DMS153 treated with DMSO at 0.1 percent for 48 hours (cell line): Measurements from ENCODE around the gene ATG7.
"Not testable (repeated sequence)": the region's sequence is repeated elsewhere in the genome, so short reads cannot be mapped to it uniquely, and the experiment has no call there.

Source experiments
- DNase-seq: peaks from one replicate; lab custom pipeline; 2025; ENCODE audit not compliant: unreplicated experiment; lab: John Stamatoyannopoulos, UW

Gene ATG7

DNA sequence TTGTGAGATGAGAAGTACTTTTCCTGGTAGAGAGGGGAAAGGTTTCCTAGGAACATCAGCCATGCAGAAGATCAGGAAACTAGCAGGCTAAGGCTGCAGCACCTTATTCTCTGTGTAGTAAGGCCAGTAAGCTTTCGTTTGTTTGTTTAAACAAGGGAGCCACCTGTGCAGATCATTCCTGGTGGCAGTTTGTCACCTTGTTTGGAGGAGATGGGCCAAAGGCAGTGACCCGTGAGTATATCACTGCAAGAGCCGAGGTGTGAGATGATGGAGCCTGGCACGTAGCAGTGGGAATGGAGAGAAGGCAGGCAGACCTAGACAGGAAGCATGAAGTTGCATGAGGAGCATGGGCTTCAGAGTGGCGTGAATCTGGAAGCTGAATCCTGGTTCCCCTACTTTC, 19.6 kb downstream of the ATG7 start:
- no peak for DNase-seq

DNA sequence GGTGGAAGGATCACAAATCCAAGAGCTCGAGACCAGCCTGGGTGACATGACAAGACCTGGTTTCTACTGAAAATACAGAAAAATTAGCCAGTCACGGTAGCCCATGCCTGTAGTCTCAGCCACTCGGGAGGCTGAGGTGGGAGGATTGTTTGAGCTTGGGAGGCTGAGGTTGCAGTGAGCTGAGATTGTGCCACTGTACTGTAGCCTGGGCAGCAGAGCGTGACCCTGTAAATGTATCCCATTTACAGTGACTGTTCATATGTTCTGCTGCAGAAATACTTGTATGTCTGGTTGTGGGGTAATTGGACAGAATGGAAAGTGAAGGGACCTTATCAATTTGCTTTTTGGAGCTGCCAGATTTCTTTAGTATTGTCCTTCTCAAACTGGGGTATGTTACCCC, 24.9 kb downstream of the ATG7 start:
- no peak for DNase-seq

DNA sequence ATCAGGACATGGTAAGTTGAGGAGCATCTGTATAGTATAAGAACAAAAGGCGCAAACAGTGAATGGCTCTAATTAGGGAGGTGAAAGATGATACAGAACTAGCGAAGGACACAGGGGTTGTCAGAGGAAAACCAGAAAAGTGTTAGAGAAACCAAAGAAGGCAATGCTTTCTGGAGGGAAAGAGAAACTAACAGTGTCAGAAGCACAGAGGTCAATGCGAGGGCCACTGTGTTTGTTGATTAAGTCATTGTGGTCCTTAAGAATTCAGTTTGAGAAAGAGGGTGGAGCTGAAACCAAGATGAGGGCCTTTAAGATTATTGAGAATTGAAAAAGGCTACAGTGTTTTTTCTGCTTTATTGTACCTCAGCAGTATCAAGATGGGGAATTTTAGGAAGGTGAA, 28.8 kb downstream of the ATG7 start:
- DNase-seq = no peak

DNA sequence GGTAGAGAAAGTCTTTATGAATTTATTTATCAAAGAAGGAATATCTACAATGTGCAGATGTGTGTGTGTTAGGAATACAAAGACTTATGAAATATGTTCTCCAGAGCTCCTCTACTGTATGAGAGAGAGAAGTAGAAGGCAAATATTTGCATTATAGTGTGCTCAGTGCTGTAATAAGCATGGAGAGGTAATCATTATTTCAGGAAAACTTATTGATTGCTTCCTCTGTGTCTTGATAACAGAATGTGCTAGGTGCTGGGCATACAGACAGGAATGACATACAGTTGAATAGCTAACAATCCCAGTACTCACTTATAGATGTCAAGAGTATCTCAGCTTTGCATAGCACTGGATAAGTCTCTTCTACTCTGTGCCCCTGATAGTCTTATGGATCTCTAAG, 30.2 kb downstream of the ATG7 start:
- DNase-seq = no peak

DNA sequence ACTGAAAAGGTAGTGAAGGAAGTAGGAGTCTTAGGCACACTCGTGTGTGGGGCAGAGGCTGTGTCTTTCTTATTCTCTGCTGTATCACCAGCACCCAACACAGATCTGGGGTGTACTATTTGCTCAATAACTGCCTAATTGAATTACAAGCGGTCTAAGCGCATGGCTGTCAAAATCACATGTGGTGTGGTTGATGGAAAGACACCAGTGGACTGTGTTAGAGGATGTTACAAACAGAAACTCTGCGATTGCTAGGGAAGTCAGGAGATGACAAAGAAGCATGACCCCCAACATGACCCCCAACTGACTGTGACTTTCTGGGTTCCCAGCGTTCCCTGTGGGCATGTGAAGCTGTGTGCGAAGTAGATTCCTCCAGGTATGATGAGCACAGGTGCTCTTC, 32.0 kb downstream of the ATG7 start:
- DNase-seq = no peak

DNA sequence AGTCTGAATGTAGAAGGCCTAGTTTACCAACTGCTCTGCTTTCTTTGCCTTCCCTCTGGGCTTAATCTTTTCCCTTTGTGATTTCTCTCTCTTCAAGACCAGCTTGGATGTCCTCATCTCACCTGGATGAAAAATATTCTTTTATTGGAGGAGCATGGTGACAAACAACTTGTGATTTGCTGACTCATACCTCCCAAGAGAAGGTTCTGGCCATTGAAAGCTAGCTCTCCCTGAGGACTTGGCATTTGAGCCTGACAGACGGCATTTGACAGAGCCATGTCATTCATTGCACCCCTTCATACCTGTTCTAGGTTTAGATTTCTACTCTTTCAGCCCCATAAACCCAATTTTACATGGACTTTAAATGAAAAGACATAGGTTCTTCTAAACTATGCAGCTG, 33.3 kb downstream of the ATG7 start:
- DNase-seq = no peak

DNA sequence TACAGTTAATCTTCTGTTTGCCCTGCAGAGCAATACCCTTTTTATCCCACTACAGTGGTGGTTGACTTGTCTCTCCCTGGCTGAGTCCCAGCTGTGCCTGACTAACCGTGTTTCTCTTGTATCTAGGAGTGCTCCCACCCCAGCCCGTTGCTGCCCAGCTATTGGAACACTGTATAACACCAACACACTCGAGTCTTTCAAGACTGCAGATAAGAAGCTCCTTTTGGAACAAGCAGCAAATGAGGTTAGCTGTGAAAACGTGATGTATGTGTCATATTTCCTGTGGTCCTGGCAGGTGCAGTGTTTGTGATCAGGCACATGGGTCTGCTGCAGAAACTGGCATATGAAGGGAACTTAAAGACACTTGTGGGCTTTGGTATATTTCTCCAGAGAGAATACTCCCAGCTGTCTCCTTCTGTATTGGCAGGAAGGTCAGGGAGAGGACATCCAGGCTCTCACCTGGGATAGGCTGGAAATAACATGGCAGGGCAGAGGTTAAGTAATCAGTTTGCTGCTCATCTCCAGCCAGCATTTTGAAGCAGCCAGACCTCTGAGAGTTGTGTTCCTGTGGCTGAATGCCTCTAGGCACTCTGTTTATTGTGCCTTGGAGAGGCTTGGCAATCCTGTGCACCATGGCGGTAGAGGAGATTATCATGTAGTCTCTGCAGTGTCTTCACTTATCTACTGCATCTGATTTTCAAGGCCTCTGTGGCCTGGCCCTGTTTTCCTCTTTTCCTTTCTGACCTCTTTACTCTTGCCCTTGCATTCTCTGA, 34.8 kb downstream of the ATG7 start:
- DNase-seq = no peak

DNA sequence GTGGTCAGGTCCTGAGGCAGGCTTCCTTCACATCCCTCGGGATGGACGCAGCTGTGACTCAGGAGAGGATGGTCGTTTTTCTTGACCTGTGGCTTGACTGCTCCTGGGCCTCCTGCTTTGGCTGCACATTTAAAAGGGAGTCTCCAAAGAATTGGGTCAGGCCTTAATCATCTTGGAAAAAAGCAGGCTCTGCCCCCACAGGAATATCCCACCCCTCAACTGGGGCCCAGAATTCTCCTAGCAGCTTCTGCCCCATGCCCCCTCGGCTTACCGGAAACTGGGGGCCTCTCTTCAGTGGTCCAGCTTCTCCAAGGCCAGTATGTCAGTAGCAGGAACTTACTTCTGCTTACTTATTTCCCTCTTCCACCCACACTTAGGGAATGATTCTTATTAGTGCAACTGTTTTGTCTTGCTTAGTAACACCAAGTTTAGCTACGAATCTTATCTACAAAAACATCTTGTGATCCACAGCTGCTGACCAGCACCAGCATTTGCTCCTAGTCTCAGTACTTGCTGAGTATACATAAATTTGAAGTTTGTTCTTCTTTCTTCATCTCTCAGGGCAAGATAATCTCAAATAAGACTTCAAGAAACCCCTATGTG, 35.7 kb downstream of the ATG7 start:
- DNase-seq = no peak

DNA sequence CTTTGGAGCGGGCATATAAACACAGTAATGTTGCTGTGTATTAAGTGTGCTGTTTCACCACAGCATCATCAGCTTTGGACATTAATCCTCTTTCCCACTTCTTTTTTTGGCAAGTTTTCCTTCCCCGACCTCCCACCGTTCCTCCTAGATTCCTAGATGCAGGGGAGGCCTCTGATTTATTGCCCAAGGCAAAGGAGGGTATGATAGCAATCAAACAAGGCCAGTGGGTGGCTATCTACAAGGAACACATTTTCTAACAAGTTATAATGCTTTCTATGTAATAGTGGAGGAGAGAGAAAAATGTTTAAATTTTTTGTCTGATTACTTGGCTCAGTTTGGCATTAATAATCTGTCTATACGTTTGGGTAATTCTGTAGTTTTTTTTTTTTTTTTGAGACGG, 38.1 kb downstream of the ATG7 start:
- no peak for DNase-seq

DNA sequence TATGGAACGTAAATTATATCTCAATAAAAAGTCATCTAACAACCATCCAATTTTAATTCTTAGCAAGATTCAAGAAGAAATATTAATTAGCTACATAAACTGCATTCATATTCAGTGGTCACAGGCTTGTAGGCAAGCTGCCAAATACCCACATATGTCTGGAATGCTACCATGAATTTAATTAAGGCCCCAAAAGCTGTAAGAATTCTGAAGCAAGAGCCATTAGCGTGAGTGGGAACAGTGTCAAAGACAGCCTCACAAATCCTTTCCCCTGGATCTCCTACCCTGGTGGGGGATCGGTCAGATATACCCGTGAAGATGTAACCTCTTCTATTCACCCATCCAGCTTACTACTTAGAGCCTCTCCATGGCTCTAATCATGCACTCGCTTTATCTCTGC, 40.0 kb downstream of the ATG7 start:
- DNase-seq = no peak

DNA sequence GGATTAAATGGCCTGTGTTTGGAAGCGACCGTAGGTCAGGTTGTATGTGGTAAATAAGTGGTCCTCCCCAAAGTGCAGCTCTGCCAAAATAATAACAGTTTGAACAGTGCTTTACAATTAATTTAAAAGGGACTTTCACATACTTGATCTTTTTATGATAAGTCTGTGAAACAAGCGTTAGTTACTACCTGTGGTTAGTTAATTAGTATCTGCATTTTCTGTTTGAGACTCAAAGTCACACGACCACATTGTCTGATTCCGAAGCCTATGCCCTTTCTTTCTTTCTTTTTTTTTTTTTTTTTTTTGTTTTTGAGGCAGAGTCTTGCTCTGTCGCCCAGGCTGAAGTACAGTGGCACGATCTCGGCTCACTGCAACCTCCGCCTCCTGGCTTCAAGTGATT, 45.1 kb downstream of the ATG7 start:
- DNase-seq = no peak

DNA sequence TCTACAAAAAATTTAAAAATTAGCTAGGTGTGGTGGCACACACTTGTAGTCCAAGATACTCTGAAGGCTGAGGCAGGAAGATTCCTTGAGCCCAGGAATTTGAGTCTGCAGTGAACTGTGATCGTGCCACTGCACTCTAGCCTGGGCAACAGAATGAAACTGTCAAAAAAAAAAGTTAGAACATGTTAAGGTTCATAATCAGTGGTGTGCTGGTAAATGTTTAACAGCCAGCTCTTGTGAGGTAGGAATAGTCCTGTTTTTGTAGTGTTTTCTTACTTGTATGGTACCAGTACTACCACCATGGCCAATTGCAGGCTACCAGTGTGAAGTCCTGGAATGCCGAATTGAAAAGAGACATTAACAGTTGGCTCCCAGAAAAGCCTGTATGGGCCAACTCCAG, 50.7 kb downstream of the ATG7 start:
- DNase-seq = no peak

DNA sequence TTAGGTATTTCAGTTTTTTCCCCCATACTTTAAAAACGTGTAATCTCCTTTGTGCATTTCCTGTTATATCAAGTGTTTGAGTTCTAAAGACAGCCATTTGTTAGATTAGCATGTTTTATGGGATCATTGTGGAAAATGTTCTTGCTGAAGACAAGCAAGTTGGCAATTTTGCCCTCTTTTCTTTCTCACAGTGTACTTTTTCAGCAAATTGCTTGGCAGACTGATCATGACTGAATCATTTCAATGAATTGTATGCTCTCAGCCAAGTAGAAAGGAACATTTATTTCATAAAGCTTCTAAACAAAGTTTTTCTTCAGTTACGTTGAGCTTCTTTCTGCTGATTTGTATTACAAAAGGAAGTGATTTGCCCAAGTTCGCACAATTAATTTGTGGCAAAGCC, 51.6 kb downstream of the ATG7 start:
- no peak for DNase-seq

DNA sequence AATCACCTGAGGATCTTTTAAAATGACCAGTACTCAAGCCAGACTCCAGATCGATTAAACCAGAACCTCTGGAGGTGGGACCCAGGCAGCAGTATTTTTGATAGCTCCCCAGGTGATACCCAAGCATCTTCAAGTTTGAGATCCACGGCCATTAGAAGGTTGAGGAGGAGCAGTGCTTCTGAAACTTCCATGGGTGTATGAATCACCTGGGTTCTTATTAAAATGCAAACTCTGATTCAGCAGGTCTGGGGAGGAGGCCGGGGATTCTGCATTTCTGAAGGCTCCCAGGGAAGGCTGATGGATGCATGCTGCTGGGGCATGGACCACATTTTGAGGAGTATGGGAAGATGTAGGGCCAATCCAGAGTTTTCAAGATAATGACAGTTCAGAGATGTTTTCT, 55.4 kb downstream of the ATG7 start:
- DNase-seq = no peak

DNA sequence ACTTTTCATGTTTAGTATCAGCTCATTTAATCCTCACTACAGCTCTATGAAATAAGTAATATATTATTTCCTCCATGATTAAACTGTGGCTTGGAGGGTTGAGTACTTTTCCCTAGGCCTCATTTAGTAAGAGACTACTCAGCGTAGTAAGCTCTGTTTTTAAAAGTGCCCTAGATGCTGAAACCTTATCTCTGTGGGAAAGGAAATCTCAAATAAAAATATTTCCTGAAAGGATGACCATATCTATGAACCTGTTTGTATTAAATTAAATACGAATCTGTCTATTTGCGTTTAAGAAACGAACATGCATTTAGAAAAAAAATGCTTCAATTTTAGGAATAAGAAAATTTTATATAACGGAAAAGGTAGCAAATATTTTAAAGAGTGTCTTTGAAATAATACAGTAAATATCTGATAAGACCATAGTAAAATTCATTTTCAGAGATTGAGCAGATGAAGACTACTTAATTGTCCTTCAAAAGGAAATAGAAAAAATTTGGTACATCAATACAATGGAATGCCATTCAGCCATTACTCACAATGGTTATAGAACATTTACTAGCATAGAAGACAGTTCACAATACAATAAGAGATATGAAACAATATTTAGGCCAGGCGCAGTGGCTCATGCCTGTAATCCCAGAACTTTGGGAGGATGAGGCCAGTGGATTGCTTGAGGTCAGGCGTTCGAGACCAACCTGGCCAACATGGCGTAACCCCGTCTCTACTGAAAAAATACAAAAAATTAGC, 56.2 kb downstream of the ATG7 start:
- no peak for DNase-seq

DNA sequence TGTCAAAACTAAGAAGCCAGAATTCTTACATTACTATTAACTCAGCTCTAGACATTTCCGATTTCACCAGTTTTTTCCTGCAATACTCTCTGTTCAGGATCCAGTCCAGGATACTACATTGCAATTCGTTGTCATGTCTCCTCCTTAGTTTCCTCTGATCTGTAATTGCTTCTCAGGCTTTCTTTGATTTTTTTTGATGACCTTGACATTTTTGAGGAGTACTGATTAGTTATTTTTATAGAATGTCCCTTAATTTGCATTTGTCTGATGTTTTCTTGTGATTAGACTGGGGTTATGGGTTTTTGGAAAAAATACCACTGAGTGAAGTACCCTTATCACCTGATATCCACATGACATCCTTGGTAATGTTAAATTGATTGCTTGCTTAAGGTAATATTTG, 57.6 kb downstream of the ATG7 start:
- DNase-seq = no peak

DNA sequence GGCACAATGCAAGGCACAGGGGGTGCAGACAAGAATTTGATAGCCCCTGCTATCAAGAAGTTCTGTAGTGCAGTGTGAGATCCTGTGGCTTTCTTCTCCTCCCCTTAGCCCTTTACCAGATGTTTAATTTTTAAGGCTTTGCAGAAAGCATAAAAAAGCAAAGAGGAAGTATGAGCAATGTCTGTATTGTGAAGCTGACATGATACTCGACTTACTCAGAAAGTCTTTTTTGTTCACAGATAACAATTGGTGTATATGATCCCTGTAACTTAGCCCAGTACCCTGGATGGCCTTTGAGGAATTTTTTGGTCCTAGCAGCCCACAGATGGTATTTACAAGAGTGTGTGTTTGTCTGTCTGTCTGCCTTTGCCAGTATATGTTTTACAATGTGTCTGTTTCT, 58.9 kb downstream of the ATG7 start:
- no peak for DNase-seq

DNA sequence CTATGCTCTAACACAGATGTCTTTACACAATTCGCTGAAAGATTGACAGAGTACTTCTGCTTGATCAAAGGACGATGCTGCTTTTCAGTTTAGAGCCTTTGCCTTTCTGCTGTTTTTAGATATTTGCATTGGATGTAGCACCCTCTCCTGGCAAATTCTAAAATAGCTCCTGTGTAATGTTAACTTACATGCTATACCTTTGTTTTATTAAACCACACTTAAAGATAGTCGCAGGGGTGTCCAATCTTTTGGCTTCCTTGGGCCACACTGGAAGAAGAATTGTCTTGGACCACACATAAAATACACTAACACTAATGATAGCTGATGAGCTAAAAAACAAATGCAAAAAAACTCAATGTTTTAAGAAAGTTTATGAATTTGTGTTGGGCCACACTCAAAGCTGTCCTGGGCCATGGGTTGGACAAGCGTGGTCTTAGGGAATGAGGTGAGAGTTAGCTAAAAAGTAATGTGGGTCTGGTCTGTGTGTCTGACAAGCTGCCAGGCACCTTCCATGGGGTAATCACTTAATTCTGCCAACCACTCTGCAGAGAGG, 62.9 kb downstream of the ATG7 start:
- peak; percentile 1 for DNase-seq

DNA sequence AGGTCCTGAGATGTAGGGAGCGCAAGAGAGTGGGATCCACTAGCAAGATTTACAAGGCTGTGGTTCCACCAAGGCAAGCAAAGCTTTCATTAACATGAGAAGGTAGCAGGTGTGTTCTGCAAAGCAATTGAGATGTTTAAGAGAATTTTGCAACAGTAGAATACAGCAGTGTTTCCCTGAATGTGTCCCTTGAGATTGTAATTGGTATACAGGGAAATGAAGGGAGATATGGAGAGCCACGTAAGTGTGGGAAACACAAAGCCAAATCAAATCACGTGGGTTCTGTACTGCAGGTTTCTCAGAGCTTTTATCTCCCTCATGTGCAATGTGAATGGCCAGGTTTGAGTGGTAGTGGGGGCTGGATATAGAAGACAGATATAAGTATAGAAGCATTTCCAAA, 67.3 kb downstream of the ATG7 start:
- DNase-seq = no peak

DNA sequence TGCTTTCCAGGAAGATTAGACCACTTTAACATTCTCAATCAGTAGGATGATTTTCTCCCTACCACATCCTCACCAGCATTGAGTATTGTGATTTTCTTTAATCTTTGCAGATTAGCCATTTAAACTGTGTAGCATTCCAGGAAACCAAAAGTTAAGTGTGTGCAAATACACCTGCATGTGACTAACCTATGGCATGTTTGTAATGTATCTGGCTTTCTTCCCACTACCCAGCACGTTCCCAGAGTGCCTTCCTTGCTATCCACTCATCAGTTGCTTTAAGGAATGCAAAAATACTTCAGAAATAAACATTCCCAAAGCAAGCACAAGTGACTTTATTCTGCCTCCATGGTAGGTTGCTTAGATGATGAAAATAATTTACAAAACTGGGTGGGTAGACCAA, 74.2 kb downstream of the ATG7 start:
- no peak for DNase-seq

DNA sequence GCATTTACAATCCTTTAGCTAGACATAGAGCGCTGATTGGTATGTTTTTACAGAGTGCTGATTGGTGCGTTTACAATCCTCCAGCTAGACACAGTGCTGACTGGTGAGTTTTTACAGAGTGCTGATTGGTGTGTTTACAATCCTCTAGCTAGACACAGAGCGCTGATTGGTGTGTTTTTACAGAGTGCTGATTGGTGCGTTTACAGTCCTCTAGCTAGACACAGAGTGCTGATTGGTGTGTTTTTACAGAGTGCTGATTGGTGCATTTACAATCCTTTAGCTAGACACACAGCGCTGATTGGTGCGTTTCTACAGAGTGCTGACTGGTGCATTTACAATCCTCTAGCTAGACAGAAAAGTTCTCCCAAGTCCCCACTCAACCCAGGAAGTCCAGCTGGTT, 76.7 kb downstream of the ATG7 start:
- DNase-seq = not testable (repeated sequence)

DNA sequence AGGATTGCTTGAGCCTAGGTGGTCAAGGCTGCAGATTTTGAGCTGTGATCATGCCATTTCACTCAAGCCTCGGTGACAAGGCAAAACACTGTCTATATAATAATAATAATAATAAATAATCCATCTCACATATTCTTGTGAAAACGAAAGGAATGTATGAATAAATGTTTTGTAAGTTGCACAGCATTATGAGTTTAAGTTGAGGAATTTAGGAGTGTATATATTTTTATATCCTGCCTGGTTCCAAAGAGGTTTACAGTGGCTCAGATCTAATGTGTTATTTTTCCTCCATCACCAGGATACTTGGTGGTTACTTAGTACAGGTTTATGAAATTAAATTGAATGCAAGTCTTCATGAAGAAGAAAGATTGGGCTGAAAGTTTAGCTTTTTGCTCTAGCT, 77.2 kb downstream of the ATG7 start:
- no peak for DNase-seq
